GM18861 (cell line): Measurements from ENCODE around the gene PTCD1.
A peak's percentile ranks its signal among the peaks of the same experiment; 100 is the strongest.
"Not testable (repeated sequence)": the region's sequence is repeated elsewhere in the genome, so short reads cannot be mapped to it uniquely, and the experiment has no call there.

Experiments used
- ATAC-seq: cut with Tn5 transposase; IDR thresholded peaks from one replicate; pipeline ENCODE4 v1.9.1; 2021; ENCODE audit not compliant: unreplicated experiment

The PTCD1 gene

GRCh38 chr7:99390941-99391602, 47.5 kb downstream of the PTCD1 start:
- no peak for ATAC-seq

GRCh38 chr7:99389772-99390171, 48.8 kb downstream of the PTCD1 start:
- ATAC-seq: no peak

- ATAC-seq: no peak
These were observed 50.7 kb downstream of the PTCD1 start for GRCh38 chr7:99387912-99388311.

- ATAC-seq: not testable (repeated sequence)
These were observed 51.4 kb downstream of the PTCD1 start for GRCh38 chr7:99387239-99387635.

- peak; percentile 57 for ATAC-seq
These were observed 51.9 kb downstream of the PTCD1 start for GRCh38 chr7:99386584-99387238.

GRCh38 chr7:99385564-99385963, 53.0 kb downstream of the PTCD1 start:
- no peak for ATAC-seq

- ATAC-seq: no peak
These were observed 54.1 kb downstream of the PTCD1 start for GRCh38 chr7:99384523-99384922.

- no peak for ATAC-seq
These were observed 54.7 kb downstream of the PTCD1 start for GRCh38 chr7:99383791-99384370.

GRCh38 chr7:99383203-99383602, 55.4 kb downstream of the PTCD1 start:
- ATAC-seq: no peak

- no peak for ATAC-seq
These were observed 56.9 kb downstream of the PTCD1 start for GRCh38 chr7:99381664-99382075.

GRCh38 chr7:99380823-99381663, 57.6 kb downstream of the PTCD1 start:
- peak; percentile 73 for ATAC-seq

- peak; percentile 31 for ATAC-seq
These were observed 58.4 kb downstream of the PTCD1 start for GRCh38 chr7:99380032-99380822.

GRCh38 chr7:99379693-99380031, 58.9 kb downstream of the PTCD1 start:
- ATAC-seq: not testable (repeated sequence)

GRCh38 chr7:99379043-99379577, 59.5 kb downstream of the PTCD1 start:
- ATAC-seq: no peak

GRCh38 chr7:99375070-99375807, 63.4 kb downstream of the PTCD1 start:
- peak; percentile 35 for ATAC-seq

GRCh38 chr7:99374111-99375064, 64.2 kb downstream of the PTCD1 start, which contains the start of gene ARPC1B:
Gene ARPC1B, plus strand, starts transcription at chr7:99374730. Its CDS starts 10,985 bp downstream, at chr7:99385715.
- peak; percentile 38 for ATAC-seq

GRCh38 chr7:99373091-99374066, 65.2 kb downstream of the PTCD1 start:
- ATAC-seq: no peak
